K562 (cell line): ENCODE data around the gene ADCY5. TPM values are rescaled to one million over a fixed set of nuclear protein-coding genes. Genes with fewer than 3 reads are reported as not detected.

ENCODE experiments used
- ATAC-seq: fragments of 200-7000 bp; cut with Tn5 transposase; 3 replicates; pipeline ENCODE4 v1.9.1; 2020; ENCODE audit warnings: moderate library complexity
- BruUV-seq: library from RNA; stranded (reverse); fragments of 400-500 nt; replicated peaks from 2 replicates; lab custom pipeline; 2021; lab: Mats Ljungman, UMichigan
- CTCF ChIA-PET: fragments of 300-600 bp; formaldehyde crosslinking; extraction: SDS; loops from one replicate; lab custom pipeline; 2021; ENCODE audit warnings: low intra/inter-chr PET ratio; lab: Yijun Ruan, JAX
- POLR2A ChIA-PET: fragments of 300-600, 350-650 bp; sonication (Branson Sonifier 250); formaldehyde crosslinking; extraction: SDS; loops from one replicate; lab custom pipeline; 2021; ENCODE audit warnings: antibody characterized with exemption, inconsistent platforms; lab: Yijun Ruan, JAX
- DNase-seq, 4 experiments: peaks; one replicate each; pipeline versions ENCODE4 v3.0.0 to v3.0.0-alpha.2; 2011 to 2018; ENCODE audit warnings: low spot score in 3 of 4, mixed read lengths in 3 of 4; ENCODE audit errors: extremely low read depth in 1 of 4
- FAIRE-seq: peaks from 2 replicates; lab custom pipeline; 2011; peaks lifted over from hg19 to GRCh38; lab: Jason Lieb, UNC
- H2AFZ ChIP-seq: 2 replicates; pipeline ENCODE4 v1.6.0; 2011; ENCODE audit warnings: low read depth, low read length, control low read depth, inconsistent platforms
- H3K27ac ChIP-seq: fragments of 200-600 bp; 3 replicates; pipeline ENCODE4 v1.8.0; 2011; ENCODE audit warnings: low read depth, mild to moderate bottlenecking, control low read depth, inconsistent platforms, low read length, moderate library complexity, mixed read lengths; ENCODE audit errors: extremely low read depth
- H3K27me3 ChIP-seq, 2 experiments: fragments of 300-600 bp in 1 of 2; 2 replicates in 1 of 2; 3 replicates in 1 of 2; pipeline versions ENCODE4 v1.6.0 to v1.8.0; 2011; ENCODE audit warnings: inconsistent platforms in 2 of 2, low read length in 2 of 2, mild to moderate bottlenecking in 1 of 2, mixed read lengths in 1 of 2, moderate library complexity in 1 of 2; ENCODE audit not compliant: control insufficient read depth in 2 of 2, insufficient read depth in 2 of 2
- H3K36me3 ChIP-seq: fragments of 300-600 bp; 3 replicates; pipeline ENCODE4 v1.8.0; 2011; ENCODE audit warnings: mild to moderate bottlenecking, low read length, inconsistent platforms; ENCODE audit not compliant: control insufficient read depth, insufficient read depth
- H3K4me1 ChIP-seq, 2 experiments: fragments of 200-600 bp in 1 of 2; replicated peaks in 1 of 2; 2 replicates in 1 of 2; 3 replicates in 1 of 2; pipeline versions ENCODE4 v1.5.1 to v1.8.0; 2011; ENCODE audit warnings: inconsistent platforms in 2 of 2, low read length in 2 of 2, mild to moderate bottlenecking in 1 of 2, mixed read lengths in 1 of 2, moderate library complexity in 1 of 2; ENCODE audit not compliant: control insufficient read depth in 2 of 2, insufficient read depth in 2 of 2
- H3K4me2 ChIP-seq: 2 replicates; pipeline ENCODE4 v1.6.1; 2011; ENCODE audit warnings: low read length, control low read depth, inconsistent platforms, mixed read lengths; ENCODE audit not compliant: insufficient read depth
- H3K4me3 ChIP-seq: fragments of 200-600 bp; sonication (generic), shearing (Covaris generic); 2 replicates; pipeline ENCODE4 v1.5.1; 2016; ENCODE audit warnings: control low read depth, inconsistent platforms
- H3K79me2 ChIP-seq: fragments of 200-600 bp; 3 replicates; pipeline ENCODE4 v1.8.0; 2011; ENCODE audit warnings: low read length, inconsistent platforms; ENCODE audit not compliant: control insufficient read depth, insufficient read depth
- H3K9ac ChIP-seq, 2 experiments: 2 replicates each; pipeline versions ENCODE4 v1.6.0 to v1.6.1; 2011; ENCODE audit warnings: low read depth in 2 of 2, low read length in 2 of 2, control low read depth in 1 of 2, inconsistent platforms in 1 of 2, mild to moderate bottlenecking in 1 of 2, mixed read lengths in 1 of 2; ENCODE audit not compliant: insufficient read depth in 1 of 2
- H3K9me1 ChIP-seq: one replicate; pipeline ENCODE4 v1.6.0; 2011; ENCODE audit warnings: inconsistent platforms, mild to moderate bottlenecking, low read length, moderate library complexity; ENCODE audit not compliant: control insufficient read depth, insufficient read depth
- H3K9me3 ChIP-seq: replicated peaks from 2 replicates; pipeline ENCODE4 v1.5.1; 2011; ENCODE audit warnings: low read depth, low read length, inconsistent platforms; ENCODE audit not compliant: control insufficient read depth, insufficient read depth
- H4K20me1 ChIP-seq: replicated peaks from 2 replicates; pipeline ENCODE4 v1.6.1; 2011; ENCODE audit warnings: low read length, inconsistent platforms, mixed read lengths; ENCODE audit not compliant: control insufficient read depth, insufficient read depth
- CBX3 ChIP-seq, 2 experiments: IDR thresholded peaks; 1 replicate in 1 of 2; 2 replicates in 1 of 2; pipeline ENCODE4 v1.6.1; 2012; ENCODE audit warnings: inconsistent platforms in 2 of 2, low read length in 2 of 2, borderline replicate concordance in 1 of 2, control low read depth in 1 of 2
- FOXJ2 ChIP-seq: fragments of 200-800 bp; sonication (Bioruptor generic); IDR thresholded peaks from 2 replicates; pipeline ENCODE4 v1.6.1; 2016; ENCODE audit warnings: missing genetic modification characterization, missing compliant biosample characterization
- HDAC1 ChIP-seq, 2 experiments: fragments of 450-650 bp; IDR thresholded peaks; 2 replicates each; pipeline ENCODE4 v1.6.1; 2016 to 2017; ENCODE audit warnings: inconsistent platforms in 1 of 2, mild to moderate bottlenecking in 1 of 2, moderate library complexity in 1 of 2
- NCOA1 ChIP-seq: fragments of 450-650 bp; IDR thresholded peaks from 2 replicates; pipeline ENCODE4 v1.6.1; 2016; ENCODE audit warnings: low read depth
- NELFE ChIP-seq: IDR thresholded peaks from 2 replicates; pipeline ENCODE4 v1.6.1; 2011; ENCODE audit warnings: mild to moderate bottlenecking; ENCODE audit not compliant: insufficient read depth, insufficient read length
- ZNF408 ChIP-seq: fragments of 250-450 bp; sonication (Bioruptor Pico); IDR thresholded peaks from 2 replicates; pipeline ENCODE4 v1.4.0; 2020; ENCODE audit warnings: low read depth, mild to moderate bottlenecking, moderate library complexity
- WGBS: fragments of 100-300 bp; shearing (Covaris generic); methylation state at CpG from one replicate; pipeline ENCODE4 v1.1.6; 2016; ENCODE audit warnings: low coverage, mixed read lengths; ENCODE audit not compliant: insufficient coverage; ENCODE audit errors: missing lambda C conversion rate; 5-methylcytosine and 5-hydroxymethylcytosine counted together
- in situ Hi-C: fragments of 300-500 bp; cut with MboI; formaldehyde crosslinking; loops from 4 replicates; pipeline ENCODE4 v1.15.0; 2018; ENCODE audit warnings: inconsistent platforms, mixed read lengths
- intact Hi-C: fragments of 100-400 bp; cut with micrococcal nuclease; formaldehyde crosslinking; loops from 2 replicates; pipeline ENCODE4 v1.14.2; 2022
- polyA plus RNA-seq, 8 experiments: library from polyadenylated mRNA; depleted of rRNA in 4 of 8; stranded (reverse) in 5 of 8; unstranded in 3 of 8; fragments of >200 nt; fragmentation: Nextera tagmentation in 2 of 8; fragmentation: Illumina TruSeq in 1 of 8; extraction: Ambion mirVana in 2 of 8; extraction: Trizol in 1 of 8; gene quantifications; 2 replicates each; pipeline versions ENCODE4 v1.2.1 to v1.2.3, GENCODE V29; 2011 to 2014; ENCODE audit warnings: inconsistent platforms in 1 of 8, missing spikeins in 1 of 8
- total RNA-seq, 7 experiments: library from RNA; depleted of rRNA in 6 of 7; stranded (reverse); fragments of >200 nt in 6 of 7; fragmentation: Illumina TruSeq in 2 of 7; extraction: Trizol in 2 of 7; gene quantifications; 2 replicates each; pipeline versions ENCODE4 v1.2.1 to v1.2.3, GENCODE V29; 2011 to 2021; ENCODE audit warnings: low replicate concordance in 1 of 7

The ADCY5 gene
- total and polyA plus RNA-seq, 9 of the 15 experiments (the other 6 are each of a cell fraction or from before 2014, with no cell fraction given): under 0.01 TPM; not detected in 8

GRCh38 chr3:123284399-123285010, 164.4 kb downstream of the ADCY5 start:
- Histone ChIP-seq H3K79me2 (no peaks in the 10 kb centered on the region), H4K20me1 (peaks cover 9% of the 10 kb centered on the region; the same call in 1 of the 2 replicates), H3K9me3 (no peaks in the 10 kb centered on the region), H3K4me2 (no peak overlapping the region), H2AFZ (no peak overlapping the region), H3K27me3 (peaks cover 0 to 17% of the 10 kb centered on the region in 2 experiments; a peak in 3 of 5 replicates), H3K36me3 (no peaks in the 10 kb centered on the region), H3K9me1 (no peaks in the 10 kb centered on the region), H3K9ac (no peak overlapping the region), H3K27ac (no peak overlapping the region), H3K4me1 (no peaks in the 10 kb centered on the region), H3K4me3 (no peak overlapping the region)
- ChIA-PET CTCF (no interaction called here), POLR2A (interaction anchor here (0.6 to 0.7 kb wide), 2 partner anchors 61 to 567 kb away, joined by 3 to 5 read pairs; no protein-coding TSS in a partner anchor)
- 4% methylated on average over 18 of the region's 18 CpGs for WGBS
- intact Hi-C loops: no loop called here
- DNase-seq: no peak
- no TSS peak for BruUV-seq
- TF ChIP-seq NCOA1 (no peak), ZNF408 (no peak), CBX3 (IDR thresholded peaks at IDR 0.05; ENCODE audit: borderline replicate concordance in 1 of 2, low read length in 2 of 2) (no peak), NELFE (no peak), HDAC1 (IDR thresholded peaks at IDR 0.05) (no peak), FOXJ2 (no peak)
- FAIRE-seq: no peak
- no peak for ATAC-seq
- in situ Hi-C loops: no loop called here
